BJ (cell line): ENCODE measurements around the gene CRHBP. TPM values are rescaled to one million over a fixed set of nuclear protein-coding genes. Genes with fewer than 3 reads are reported as not detected.
"Not testable (repeated sequence)": the region's sequence is repeated elsewhere in the genome, so short reads cannot be mapped to it uniquely, and the experiment has no call there.

Source experiments
- CTCF ChIA-PET: fragments of 350-600 bp; formaldehyde crosslinking; extraction: SDS; loops from one replicate; lab custom pipeline; 2021; ENCODE audit warnings: antibody characterized with exemption, inconsistent platforms; lab: Yijun Ruan, JAX
- POLR2A ChIA-PET: fragments of 300-600 bp; sonication (Branson Sonifier 250); formaldehyde crosslinking; extraction: SDS; loops from one replicate; lab custom pipeline; 2021; ENCODE audit warnings: antibody characterized with exemption; lab: Charles Lee
- DNase-seq: peaks from one replicate; pipeline ENCODE4 v3.0.0-alpha.2; 2011; ENCODE audit warnings: low read depth
- H3K27me3 ChIP-seq: 2 replicates; pipeline ENCODE4 v1.6.0; 2011; ENCODE audit warnings: low read length; ENCODE audit not compliant: control insufficient read depth, insufficient read depth
- H3K36me3 ChIP-seq: 2 replicates; pipeline ENCODE4 v1.5.1; 2011; ENCODE audit warnings: low read length; ENCODE audit not compliant: control insufficient read depth, insufficient read depth
- H3K4me3 ChIP-seq: 2 replicates; pipeline ENCODE4 v1.5.1; 2011; ENCODE audit warnings: low read depth, mild to moderate bottlenecking, control low read depth, low read length
- polyA minus RNA-seq: library from RNA; depleted of rRNA, polyadenylated mRNA; stranded (reverse); fragments of >200 nt; gene quantifications from 2 replicates; pipeline ENCODE4 v1.2.3, GENCODE V29; 2011; rRNA and poly(A)+ RNA removed
- polyA plus RNA-seq: library from polyadenylated mRNA; depleted of rRNA; stranded (reverse); fragments of >200 nt; gene quantifications from 2 replicates; pipeline ENCODE4 v1.2.3, GENCODE V29; 2011; rRNA removed
- TF ChIP-seq, protein P1 (sequence below): IDR thresholded peaks from 2 replicates; pipeline ENCODE4 v1.5.1; 2011; ENCODE audit warnings: low read depth, mild to moderate bottlenecking, control low read depth, inconsistent platforms, low read length, moderate library complexity; ENCODE audit not compliant: insufficient read depth

CRHBP gene, protein sequence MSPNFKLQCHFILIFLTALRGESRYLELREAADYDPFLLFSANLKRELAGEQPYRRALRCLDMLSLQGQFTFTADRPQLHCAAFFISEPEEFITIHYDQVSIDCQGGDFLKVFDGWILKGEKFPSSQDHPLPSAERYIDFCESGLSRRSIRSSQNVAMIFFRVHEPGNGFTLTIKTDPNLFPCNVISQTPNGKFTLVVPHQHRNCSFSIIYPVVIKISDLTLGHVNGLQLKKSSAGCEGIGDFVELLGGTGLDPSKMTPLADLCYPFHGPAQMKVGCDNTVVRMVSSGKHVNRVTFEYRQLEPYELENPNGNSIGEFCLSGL
- polyA plus RNA-seq: 0.05 TPM in 1 of 2 replicates, not detected in the other
- not detected in 2 replicates for polyA minus RNA-seq

DNA sequence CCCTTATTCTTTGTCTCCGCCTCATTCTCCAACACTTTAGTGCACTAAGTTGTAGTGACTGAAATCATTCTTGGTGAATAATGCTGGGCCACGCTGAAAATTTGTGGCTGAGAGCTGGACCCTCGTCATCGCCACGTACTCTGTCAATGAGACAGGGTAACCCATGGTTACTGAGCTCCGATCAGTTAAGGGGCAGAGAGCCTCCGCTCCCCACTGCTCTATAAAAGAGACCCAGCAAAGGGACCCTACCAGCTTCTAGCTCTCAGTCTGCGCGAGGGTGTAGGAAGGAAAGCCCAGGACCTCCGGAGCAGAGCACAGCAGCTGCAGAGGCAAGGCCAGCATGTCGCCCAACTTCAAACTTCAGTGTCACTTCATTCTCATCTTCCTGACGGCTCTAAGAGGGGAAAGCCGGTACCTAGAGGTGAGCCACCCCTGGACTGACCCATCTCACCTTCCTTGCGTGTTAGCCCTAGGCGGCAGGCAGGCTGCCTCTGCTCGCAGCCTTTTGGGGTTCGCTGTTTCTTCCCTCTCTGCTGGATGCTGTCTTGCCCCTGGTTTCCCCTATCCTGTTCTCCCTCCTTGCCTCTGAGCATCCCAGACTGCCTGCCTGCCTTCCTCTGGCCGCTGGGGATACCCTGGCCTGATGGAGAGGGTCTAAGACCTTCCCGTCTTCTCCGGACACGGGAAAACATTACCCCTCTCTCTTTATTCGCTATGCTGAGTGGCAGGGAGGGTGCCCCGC, at the start of gene CRHBP:
TSS of gene CRHBP (plus strand) at position 251 of the 742 bp plus-strand sequence. CDS start at position 341, 90 bp downstream.
- ChIA-PET POLR2A (no interaction called here), CTCF (no interaction called here)
- TF ChIP-seq, protein P1, sequence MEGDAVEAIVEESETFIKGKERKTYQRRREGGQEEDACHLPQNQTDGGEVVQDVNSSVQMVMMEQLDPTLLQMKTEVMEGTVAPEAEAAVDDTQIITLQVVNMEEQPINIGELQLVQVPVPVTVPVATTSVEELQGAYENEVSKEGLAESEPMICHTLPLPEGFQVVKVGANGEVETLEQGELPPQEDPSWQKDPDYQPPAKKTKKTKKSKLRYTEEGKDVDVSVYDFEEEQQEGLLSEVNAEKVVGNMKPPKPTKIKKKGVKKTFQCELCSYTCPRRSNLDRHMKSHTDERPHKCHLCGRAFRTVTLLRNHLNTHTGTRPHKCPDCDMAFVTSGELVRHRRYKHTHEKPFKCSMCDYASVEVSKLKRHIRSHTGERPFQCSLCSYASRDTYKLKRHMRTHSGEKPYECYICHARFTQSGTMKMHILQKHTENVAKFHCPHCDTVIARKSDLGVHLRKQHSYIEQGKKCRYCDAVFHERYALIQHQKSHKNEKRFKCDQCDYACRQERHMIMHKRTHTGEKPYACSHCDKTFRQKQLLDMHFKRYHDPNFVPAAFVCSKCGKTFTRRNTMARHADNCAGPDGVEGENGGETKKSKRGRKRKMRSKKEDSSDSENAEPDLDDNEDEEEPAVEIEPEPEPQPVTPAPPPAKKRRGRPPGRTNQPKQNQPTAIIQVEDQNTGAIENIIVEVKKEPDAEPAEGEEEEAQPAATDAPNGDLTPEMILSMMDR: no peak
- H3K4me3 ChIP-seq: peak within 1 kb of the TSS; percentile 16
- H3K27me3 ChIP-seq: peaks cover 14% of the 10 kb centered on the region
- H3K36me3 ChIP-seq: no peaks in the 10 kb centered on the region
- no peak for DNase-seq

DNA sequence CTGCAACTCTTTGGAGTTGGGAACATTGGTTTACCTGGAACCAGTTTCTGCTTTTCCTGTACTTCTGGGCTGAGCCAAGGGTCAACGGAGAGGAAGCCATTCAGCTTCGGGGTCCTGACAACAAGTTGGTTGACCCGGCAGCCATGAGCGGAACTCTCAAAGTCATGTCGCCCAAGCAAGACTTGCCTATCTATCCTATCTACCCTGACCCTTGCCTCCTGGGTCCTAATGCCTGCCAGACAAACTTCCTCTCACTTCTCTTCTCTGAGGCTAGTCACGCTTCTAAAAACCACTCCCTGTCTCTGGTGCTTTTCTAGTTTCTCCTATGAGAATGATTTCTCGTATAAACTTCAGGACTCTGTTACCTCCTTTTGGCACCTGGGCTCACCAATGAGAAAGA, 44.7 kb upstream of the CRHBP start:
- H3K4me3 ChIP-seq: no peak overlapping the region
- POLR2A ChIA-PET: no interaction called here
- no peak for DNase-seq
- CTCF ChIA-PET: no interaction called here
- TF ChIP-seq, protein P1: no peak
- no peaks in the 10 kb centered on the region for H3K27me3 ChIP-seq
- H3K36me3 ChIP-seq: no peaks in the 10 kb centered on the region

DNA sequence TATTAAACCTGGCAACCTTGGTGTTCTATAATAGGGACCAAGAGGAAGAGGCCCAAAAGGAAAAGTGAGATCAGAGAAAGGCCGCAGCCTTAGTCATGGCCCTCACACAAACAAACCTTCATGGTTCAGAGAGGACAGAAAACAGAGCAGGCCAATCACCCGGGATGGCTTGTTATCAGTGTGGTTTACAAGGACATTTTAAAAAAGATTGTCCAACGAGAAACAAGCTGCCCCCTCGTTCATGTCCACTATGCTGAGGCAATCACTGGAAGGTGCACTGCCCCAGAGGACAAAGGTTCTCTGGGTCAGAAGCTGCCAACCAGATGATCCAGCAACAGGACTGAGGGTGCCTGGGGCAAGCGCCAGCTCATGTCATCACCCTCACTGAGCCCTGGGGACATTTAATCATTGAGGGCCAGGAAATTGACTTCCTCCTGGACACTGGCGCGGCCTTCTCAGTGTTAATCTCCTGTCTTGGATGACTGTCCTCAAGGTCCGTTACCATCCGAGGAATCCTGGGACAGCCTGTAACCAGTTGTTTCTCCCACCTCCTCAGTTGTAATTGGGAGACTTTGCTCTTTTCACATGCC, 42.4 kb upstream of the CRHBP start:
- H3K36me3 ChIP-seq, CTCF ChIA-PET, H3K27me3 ChIP-seq, H3K4me3 ChIP-seq, POLR2A ChIA-PET, DNase-seq: not testable (repeated sequence)

- H3K36me3 ChIP-seq, H3K27me3 ChIP-seq, H3K4me3 ChIP-seq, POLR2A ChIA-PET, DNase-seq, CTCF ChIA-PET: not testable (repeated sequence)
These were observed 38.2 kb upstream of the CRHBP start for GRCh38 chr5:76914671-76915070.

DNA sequence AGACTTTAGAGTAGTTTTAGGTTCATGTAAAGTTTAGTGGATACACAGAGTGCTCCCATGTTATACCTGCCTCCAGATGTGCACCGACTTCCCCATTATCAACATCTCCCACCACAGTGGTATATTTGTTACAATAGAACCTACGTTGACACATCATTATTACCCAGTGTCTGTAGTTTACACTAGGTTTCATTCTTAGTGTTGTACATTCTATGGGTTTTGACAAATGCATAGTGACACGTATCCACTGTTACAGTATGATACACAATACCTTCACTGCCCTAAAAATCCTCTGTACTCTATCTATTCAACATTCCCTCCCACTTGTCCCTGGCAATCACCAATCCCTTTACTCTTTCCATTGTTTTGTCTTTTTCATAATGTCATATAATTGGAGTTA, 34.3 kb upstream of the CRHBP start:
- TF ChIP-seq, protein P1: no peak
- ChIA-PET CTCF (no interaction called here), POLR2A (no interaction called here)
- H3K36me3 ChIP-seq: no peaks in the 10 kb centered on the region
- no peaks in the 10 kb centered on the region; the same call in 1 of the 2 replicates for H3K27me3 ChIP-seq
- H3K4me3 ChIP-seq: no peak overlapping the region
- no peak for DNase-seq

DNA sequence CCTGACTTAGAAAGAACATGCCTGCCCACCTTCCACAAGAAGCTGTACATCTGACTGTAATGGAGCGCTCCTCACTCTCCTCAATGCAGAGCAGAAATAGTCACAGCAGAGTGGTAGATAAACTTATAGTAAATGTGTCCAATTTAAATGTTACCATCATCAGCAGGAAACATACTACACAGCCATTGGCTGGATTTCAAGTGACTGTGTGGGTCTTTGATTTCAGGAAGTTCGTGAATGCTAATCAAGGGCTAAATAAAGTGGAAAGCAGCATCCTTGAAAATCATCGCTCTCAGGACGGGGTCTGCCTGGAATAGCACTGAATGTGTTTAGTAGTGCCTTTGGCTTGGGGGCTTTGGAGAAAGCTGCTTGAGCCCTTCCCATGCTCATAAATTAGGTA, 32.4 kb upstream of the CRHBP start:
- H3K36me3 ChIP-seq: no peaks in the 10 kb centered on the region
- POLR2A ChIA-PET: no interaction called here
- CTCF ChIA-PET: interaction anchor here (0.6 kb wide), 1 partner anchor 353 kb away, joined by 3 read pairs; no protein-coding TSS in a partner anchor

More for the DNA sequence above, 32.4 kb upstream of the CRHBP start:
- TF ChIP-seq, protein P1: no peak
- DNase-seq: no peak
- H3K4me3 ChIP-seq: no peak overlapping the region
- H3K27me3 ChIP-seq: no peaks in the 10 kb centered on the region; the same call in 1 of the 2 replicates
